HG02840 (cell line): ENCODE results near the gene ARHGDIA.
A peak's percentile ranks its signal among the peaks of the same experiment; 100 is the strongest.

Experiments used
- ATAC-seq: cut with Tn5 transposase; IDR thresholded peaks from one replicate; pipeline ENCODE4 v1.9.1; 2021; ENCODE audit warnings: mild to moderate bottlenecking, moderate library complexity, moderate number of reproducible peaks; ENCODE audit not compliant: unreplicated experiment, low FRiP score

Gene ARHGDIA

DNA sequence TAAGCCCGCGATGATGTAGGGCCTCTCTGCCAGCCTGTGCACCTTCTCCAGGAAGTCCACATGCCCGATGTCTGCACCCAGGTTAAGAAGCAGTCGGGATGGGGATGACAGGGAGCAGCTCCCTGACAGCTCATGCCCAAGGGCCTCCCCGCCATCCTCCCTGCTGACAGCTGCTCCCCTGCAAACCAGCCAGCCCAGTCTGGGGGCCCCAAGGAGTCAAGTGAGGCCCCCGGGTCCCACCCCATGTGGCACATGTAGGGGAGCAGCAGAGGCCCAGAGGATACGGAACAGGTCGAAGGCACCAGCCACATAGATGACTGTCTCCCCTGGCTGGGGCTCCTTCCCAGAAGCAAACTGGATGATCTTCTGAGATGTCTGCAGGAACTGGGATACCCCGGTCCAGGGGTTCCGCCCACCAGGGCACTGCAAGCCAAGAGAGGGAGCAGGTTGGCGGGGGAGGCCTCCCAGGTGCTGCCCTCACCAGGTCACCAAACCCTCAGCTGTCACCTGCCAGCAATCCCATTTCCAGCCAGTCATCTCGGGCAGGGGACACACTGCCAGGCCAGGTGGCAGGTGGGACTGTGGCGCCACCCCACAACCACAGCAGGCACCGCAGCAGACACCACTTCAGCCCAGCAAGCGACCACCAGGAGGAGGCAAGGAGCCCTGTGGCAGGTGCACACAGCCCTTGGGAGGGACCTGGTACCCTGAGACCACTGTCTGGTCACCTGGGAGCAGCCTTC lies 35.5 kb upstream of the ARHGDIA start:
- ATAC-seq, result no peak

- ATAC-seq, result no peak
Observed at GRCh38 chr17:81905993-81906392, 34.9 kb upstream of the ARHGDIA start.

- no peak for ATAC-seq
Observed at GRCh38 chr17:81905424-81905875, 34.3 kb upstream of the ARHGDIA start.

DNA sequence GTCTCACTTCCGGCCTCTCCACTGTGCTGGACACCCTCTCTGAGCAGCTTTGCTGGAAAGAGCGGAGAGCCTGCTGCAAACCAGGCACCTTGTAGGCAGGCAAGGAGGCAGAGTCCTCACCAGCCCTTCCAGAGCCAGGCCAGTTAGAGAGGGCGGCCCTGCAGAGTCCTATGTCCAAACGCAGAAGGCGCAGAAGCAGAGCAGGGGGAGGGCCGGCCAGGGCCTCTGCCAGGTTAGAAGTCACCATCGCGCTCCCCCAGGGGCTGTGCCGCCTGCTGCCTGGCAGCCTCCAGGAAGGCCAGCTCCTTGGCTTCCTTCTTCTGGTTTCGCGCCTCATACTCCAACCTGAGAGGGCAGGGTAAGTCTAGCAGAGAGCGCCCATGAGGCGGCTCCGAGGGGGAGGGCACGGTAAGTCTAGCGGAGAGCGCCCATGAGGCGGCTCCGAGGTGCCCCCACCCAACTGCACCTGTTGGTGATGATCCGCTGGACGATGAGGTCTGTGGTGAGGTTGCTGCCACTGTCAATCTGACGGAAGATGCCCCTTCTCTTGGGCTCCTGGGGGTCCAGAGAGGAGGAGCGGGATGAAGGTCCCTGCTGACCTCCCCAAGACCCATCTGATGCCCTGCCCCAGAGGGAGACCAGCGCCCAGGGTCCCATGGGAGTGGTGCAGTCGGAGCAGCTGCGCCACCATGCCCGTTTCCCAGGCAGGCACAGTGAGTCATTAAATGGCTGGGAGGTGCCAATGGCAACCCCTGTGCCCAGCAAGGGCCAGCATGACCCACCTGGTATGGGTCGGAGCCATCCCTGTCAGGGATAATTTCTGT lies 33.7 kb upstream of the ARHGDIA start:
- no peak for ATAC-seq

- ATAC-seq, result no peak
Observed at GRCh38 chr17:81903896-81904599, 32.9 kb upstream of the ARHGDIA start.

DNA sequence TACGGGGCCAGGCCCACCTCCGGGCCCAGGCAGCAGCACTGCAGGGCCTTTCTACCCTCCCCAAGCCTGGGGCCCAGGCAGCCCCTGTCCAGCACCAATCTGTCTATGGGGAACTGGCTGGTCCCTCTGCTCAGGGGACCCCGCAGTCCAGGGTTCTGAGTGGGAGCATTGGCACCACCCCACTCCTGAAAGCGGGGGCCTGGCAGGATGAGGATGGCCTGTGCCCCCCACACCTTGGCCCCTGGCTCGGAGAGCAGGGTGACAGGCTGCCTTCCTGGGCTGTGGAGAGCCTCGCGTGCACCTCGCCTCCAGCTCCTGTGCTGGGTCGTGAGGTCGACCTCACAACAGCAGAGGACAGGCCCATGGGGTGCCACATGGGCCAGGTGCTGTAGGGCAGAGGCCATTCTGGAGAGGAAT lies 32.3 kb upstream of the ARHGDIA start:
- no peak for ATAC-seq

- ATAC-seq, result no peak
Observed at GRCh38 chr17:81902653-81903414, 31.7 kb upstream of the ARHGDIA start.

- no peak for ATAC-seq
Observed at GRCh38 chr17:81902023-81902652, 31.0 kb upstream of the ARHGDIA start, which contains the start of gene NPB. NPB (plus strand) TSS chr17:81902238; CDS start chr17:81902278, 40 bp downstream.

DNA sequence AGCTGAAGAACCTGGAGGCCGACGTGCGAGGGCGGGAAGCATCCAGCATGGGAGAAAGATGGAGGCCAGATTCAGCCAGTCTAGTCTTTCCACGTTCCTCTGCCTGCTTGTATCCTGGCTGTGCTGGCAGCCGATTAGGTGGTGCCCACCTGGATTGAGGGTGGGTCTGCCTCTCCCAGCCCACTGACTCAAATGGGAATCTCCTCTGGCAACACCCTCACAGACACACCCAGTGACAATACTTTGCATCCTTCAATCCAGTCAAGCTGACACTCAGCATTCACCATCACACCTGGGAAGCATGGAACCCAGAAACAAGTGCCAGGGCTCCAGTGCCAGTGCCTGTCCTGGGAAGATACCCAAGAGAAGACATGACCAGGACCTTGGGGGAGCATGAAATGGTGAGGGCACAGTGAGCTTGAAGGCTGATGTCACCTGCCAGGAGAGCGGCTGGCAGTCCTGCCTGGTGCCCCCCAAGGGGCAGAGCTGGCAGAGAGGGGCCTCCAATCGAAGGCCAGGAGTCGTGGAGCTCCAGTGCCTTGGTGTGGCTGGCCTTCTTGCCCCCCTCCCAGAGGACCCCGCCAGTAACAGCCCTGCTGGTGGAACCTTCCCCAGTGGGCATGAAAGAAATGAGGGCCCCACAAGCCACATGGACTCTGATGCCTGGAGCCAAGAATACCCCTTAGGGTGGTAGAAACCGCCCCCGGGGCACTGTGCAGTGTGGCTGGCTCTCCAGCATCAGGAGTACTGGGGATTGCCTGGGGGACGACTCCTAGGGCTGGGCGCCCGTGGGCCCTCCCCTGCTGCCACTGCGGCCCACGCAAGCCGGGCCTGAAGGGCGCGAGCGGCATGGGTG lies 30.3 kb upstream of the ARHGDIA start:
- no peak for ATAC-seq

GRCh38 chr17:81900181-81900820 lies 29.2 kb upstream of the ARHGDIA start:
- no peak for ATAC-seq

DNA sequence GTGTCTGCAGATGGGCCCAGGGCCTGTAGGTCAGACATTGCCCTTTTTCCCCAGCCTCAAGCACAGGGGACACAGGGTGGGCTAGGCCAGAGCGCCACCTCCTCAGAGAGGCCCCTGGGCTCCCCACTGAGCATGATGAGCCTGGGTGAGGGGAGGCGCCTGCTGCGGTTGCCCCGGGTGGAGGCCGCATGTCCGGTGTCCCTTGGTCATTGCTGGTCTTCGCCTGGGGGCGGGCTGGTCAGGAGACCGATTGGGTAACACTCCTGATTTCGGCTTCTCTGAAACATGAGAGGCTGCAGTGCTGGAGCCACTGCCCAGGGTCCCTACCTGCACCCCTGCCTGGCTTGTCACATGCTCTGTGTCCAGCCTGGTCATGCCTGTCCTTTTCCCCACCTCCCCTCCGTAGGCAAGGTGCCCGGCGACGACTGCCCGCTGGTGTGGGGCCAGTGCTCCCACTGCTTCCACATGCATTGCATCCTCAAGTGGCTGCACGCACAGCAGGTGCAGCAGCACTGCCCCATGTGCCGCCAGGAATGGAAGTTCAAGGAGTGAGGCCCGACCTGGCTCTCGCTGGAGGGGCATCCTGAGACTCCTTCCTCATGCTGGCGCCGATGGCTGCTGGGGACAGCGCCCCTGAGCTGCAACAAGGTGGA lies 28.5 kb upstream of the ARHGDIA start:
- ATAC-seq, result no peak

GRCh38 chr17:81898885-81899284 lies 27.7 kb upstream of the ARHGDIA start:
- no peak for ATAC-seq

DNA sequence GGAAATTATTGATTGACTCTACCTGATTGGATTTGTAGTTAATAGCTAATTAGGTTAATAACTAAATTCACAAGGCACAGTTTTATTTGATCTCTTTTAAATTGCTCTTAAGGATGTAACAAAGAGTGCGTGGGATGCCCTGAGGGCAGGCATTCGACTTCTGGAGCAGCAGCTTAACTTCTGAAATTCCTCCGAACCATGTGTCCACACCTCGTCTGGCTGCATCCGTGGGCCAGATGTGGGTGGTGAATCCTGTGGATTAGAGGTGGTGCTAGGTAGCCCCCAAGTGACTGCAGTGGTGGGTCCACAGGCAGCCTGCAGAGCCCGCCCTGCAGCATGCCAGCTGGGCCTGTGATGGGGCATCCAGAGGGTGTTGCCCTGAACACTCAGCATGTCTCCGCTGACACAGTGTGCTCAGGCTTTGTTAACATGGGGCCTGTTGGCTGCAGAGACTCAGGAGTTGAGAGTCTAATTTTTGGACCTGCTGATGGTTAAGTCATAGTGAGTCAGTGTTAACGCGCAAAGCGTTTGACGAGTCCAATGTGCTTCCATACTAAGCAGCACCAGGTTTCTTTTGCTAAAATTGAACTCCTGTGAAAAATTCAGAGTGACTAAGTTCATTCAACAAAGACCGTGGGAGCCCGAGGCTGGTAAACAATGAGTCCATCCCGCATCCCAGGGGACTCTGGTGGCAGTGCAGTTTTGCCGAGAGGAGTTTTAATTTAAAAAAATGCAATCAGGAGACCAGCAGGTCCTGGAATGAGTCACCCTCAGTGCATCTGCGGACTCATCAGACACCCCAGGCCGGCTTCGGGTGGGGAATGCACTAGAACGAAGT lies 27.1 kb upstream of the ARHGDIA start:
- no peak for ATAC-seq

- no peak for ATAC-seq
Observed at GRCh38 chr17:81895400-81895799, 24.3 kb upstream of the ARHGDIA start.

DNA sequence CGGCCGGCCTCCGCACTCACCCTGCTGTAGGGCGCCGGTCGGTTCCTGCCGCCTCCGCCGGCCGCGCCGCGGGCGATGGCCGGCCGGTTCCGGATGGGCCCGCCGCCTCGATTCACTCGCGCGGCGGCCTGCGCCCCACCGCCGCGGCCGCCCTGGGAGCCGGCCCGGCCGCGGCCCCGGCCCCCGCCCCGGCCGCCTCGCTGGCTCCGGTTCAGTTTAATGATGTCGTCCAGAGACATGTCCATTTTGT lies 20.1 kb upstream of the ARHGDIA start:
- no peak for ATAC-seq

DNA sequence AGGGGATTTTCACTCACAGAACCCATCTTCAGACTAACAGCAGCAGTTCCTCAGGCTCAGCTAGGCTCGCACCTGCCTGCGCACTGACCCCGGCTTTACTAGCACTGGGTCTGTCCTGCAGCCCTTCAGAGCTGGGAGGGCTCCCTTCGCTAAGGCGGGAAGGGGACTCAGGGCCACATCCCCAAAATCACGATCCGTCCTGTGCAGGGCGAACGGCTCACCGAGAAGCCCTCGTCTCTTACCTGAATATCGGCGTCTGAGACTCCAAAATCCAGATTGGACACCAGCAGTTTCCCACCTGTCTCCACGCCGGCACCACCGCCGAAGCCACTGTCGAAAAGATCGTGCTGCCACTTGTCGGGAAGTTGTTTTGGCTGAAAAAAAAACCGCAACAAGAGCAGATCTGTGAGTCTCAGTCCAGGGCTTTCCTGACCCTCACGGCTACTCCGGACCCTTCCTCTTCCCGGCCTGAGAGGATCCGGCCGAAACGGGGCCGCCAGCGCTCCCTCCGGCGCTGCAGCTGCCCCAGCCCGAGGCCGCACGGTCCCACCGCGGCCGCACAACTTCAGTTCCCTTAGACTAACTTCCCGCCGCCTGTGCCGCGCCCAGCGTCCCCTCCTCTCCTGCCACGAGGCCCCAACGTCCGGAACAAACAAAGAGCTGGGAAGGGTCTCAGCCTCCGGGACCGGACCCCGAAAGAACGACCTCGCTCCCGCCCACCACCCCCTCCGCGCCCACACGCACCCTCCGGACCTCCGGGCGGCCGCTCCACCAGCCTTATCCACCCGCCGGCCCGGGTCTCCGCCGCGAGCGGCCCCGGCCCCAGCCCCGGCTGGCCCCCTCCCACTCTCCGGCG lies 19.5 kb upstream of the ARHGDIA start:
- peak; percentile 13 for ATAC-seq
